ENCODE results near the gene CARD9. TPM values are rescaled to one million over a fixed set of nuclear protein-coding genes. Genes with fewer than 3 reads are reported as not detected.

The CARD9 gene
- total RNA-seq, 1 experiment from 2014 or later: 1.7 TPM

DNA sequence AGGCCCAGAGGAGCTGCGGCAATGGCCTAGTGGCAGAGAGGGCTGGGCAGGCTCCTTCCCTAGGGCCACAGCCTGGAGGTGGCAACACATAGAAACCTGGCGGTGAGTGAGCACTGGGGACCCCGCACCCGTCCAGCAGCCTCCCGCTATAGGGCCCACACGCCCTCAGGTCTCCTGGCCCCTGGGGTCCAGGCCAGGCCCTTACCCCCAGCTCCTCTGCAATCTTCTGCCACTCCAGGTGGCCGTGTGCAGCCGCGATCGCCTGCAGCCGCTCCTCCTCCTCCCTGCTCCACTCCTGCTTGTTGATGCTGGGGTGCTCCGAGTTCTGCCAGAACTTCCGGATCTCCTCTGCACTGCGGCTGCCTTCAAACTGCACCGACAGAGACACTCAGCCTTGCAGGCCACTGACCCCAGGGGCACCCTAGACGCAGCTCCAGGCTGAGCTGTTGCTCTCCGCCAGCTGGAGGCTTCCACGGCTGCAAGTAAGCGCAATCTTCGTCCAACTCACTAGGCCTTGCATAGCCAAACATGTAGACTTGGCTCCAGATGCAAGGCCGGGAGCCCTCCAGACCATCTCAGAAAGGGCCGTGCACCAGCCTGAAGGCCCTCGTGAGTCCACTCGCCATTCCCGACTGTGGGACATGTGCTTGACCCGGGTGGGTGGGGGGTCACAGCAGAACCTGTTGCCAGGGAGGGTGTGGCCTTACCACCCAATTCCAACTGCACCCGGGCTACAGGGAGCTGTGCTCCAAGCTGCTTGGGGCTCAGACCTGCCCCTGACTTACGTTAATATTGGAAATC lies 18.5 kb upstream of the CARD9 start:
- Histone ChIP-seq H3K9me3 (ENCODE audit: control insufficient read depth, insufficient read depth, low read depth, low read length) (no peaks in the 10 kb centered on the region), H3K4me3 (ENCODE audit: low read depth in 2 of 2, low read length in 2 of 2) (no peak overlapping the region), H3K36me3 (ENCODE audit: control insufficient read depth, insufficient read depth, low read length) (no peaks in the 10 kb centered on the region; the same call in 1 of the 2 replicates), H3K4me1 (ENCODE audit: control insufficient read depth, insufficient read depth, low read length) (no peaks in the 10 kb centered on the region), H3K27me3 (ENCODE audit: control insufficient read depth, insufficient read depth, low read length) (no peaks in the 10 kb centered on the region), H3K27ac (ENCODE audit: low read length) (no peak overlapping the region)
- no peak for TF ChIP-seq REST (IDR thresholded peaks at IDR 0.05; ENCODE audit: insufficient read depth in 1 of 2, low read depth in 2 of 2, low read length in 1 of 2)
- no peak for TF ChIP-seq SIN3A (IDR thresholded peaks at IDR 0.05; ENCODE audit: borderline replicate concordance, insufficient read depth, low read depth, low read length)
- TF ChIP-seq, protein P1, sequence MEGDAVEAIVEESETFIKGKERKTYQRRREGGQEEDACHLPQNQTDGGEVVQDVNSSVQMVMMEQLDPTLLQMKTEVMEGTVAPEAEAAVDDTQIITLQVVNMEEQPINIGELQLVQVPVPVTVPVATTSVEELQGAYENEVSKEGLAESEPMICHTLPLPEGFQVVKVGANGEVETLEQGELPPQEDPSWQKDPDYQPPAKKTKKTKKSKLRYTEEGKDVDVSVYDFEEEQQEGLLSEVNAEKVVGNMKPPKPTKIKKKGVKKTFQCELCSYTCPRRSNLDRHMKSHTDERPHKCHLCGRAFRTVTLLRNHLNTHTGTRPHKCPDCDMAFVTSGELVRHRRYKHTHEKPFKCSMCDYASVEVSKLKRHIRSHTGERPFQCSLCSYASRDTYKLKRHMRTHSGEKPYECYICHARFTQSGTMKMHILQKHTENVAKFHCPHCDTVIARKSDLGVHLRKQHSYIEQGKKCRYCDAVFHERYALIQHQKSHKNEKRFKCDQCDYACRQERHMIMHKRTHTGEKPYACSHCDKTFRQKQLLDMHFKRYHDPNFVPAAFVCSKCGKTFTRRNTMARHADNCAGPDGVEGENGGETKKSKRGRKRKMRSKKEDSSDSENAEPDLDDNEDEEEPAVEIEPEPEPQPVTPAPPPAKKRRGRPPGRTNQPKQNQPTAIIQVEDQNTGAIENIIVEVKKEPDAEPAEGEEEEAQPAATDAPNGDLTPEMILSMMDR (IDR thresholded peaks at IDR 0.05): no peak
- TF ChIP-seq TCF7L2 (IDR thresholded peaks at IDR 0.05; ENCODE audit: low read depth, low read length): no peak
- no peak for TF ChIP-seq POLR2AphosphoS5 (IDR thresholded peaks at IDR 0.05; ENCODE audit: low read depth, low read length)
- ChIA-PET CTCF (no interaction called here), POLR2A (no interaction called here)
- no TSS peak for BruUV-seq (replicated peaks)
- intact Hi-C loops (cut with micrococcal nuclease; ENCODE audit: unreplicated experiment): no loop called here
- DNase-seq (ENCODE audit: low read depth, low spot score): no peak
- in situ Hi-C loops (cut with HindIII; ENCODE audit: low pct_unique_long_range_greater_than_20kb, low sequenced_read_pairs): no loop called here
- no peak for ATAC-seq

- ATAC-seq (no peak), DNase-seq (ENCODE audit: low read depth, low spot score) (no peak)
- no peaks in the 10 kb centered on the region; the same call in 1 of the 2 replicates for H3K36me3 ChIP-seq (ENCODE audit: control insufficient read depth, insufficient read depth, low read length)
- in situ Hi-C loops (cut with HindIII; ENCODE audit: low pct_unique_long_range_greater_than_20kb, low sequenced_read_pairs): no loop called here
- no peak overlapping the region for H3K4me3 ChIP-seq (ENCODE audit: low read depth in 2 of 2, low read length in 2 of 2)
- intact Hi-C loops (cut with micrococcal nuclease; ENCODE audit: unreplicated experiment): no loop called here
- ChIA-PET CTCF (no interaction called here), POLR2A (no interaction called here)
- no peaks in the 10 kb centered on the region for H3K4me1 ChIP-seq (ENCODE audit: control insufficient read depth, insufficient read depth, low read length)
- no TSS peak for BruUV-seq (replicated peaks)
- H3K27me3 ChIP-seq (ENCODE audit: control insufficient read depth, insufficient read depth, low read length): no peaks in the 10 kb centered on the region
- no peaks in the 10 kb centered on the region for H3K9me3 ChIP-seq (ENCODE audit: control insufficient read depth, insufficient read depth, low read depth, low read length)
- TF ChIP-seq, protein P1 (IDR thresholded peaks at IDR 0.05): no peak
- TF ChIP-seq POLR2AphosphoS5 (IDR thresholded peaks at IDR 0.05; ENCODE audit: low read depth, low read length): no peak
- no peak for TF ChIP-seq REST (IDR thresholded peaks at IDR 0.05; ENCODE audit: insufficient read depth in 1 of 2, low read depth in 2 of 2, low read length in 1 of 2)
- no peak for TF ChIP-seq SIN3A (IDR thresholded peaks at IDR 0.05; ENCODE audit: borderline replicate concordance, insufficient read depth, low read depth, low read length)
- TF ChIP-seq TCF7L2 (IDR thresholded peaks at IDR 0.05; ENCODE audit: low read depth, low read length): no peak
- H3K27ac ChIP-seq (ENCODE audit: low read length): no peak overlapping the region
Observed at GRCh38 chr9:136389396-136389795, 15.9 kb upstream of the CARD9 start.
